ENCODE results near the gene NKX2-3.

Gene NKX2-3

DNA sequence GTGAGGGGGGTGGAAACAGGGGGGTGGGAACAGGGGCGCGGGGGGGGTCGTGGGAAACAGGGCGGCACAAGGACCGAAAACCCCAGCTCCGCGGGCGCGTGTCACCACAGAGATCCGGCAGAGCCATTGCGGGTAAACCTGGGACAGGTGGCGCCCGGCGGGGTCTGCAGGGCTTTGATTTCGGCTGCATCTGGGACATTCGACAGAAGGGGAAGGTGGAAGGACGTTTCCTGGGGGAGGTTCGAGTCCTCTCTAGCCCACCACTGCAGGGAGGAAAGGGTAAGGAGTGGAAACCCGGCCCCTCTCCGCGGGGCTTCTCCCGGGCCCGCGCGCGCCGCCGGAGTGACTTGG lies 7.5 kb downstream of the NKX2-3 start:
- DNase-seq: no peak

DNA sequence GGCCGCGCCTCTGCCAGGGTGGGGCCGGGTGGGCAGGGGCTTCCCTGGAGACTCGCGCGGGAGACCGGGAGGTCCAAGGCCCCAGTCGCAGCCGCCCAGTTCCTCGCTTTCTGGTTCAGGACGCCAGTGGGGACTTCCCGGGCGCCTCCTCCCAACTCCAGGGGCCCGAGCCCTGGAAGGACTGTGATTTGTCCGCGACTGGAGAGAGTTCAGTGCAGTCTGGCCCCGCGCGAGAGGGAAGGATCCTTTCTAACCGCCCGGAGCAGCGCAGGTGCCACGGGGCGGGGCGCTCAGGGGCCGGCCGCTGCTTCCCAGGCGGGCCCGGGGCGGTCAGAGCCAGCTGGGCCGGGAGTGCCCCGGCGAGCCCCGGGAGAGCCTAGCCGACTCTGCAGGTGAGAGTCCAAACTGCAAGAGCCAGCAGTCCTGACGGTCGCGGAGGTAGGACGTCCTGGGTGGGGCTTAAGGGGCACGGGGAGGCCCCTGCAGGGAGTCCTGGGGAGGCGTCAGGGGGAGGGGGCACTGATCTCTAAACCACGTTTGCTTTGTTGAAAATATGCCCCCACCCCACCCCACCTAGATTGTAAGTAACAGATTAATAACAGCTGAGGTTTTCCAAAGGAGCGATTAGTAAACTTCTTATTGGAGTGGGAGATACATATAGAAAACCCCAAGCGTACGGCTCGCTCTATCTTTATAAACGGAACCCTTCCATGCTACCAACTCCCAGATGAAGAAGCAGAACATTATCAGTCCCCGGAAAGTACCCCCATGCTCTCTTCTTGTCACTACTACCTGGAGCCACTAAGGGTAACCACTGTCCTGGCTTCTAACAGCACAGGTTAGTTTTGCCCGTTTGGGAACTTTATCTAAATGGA lies 8.2 kb downstream of the NKX2-3 start:
- DNase-seq: peak; percentile 15

DNA sequence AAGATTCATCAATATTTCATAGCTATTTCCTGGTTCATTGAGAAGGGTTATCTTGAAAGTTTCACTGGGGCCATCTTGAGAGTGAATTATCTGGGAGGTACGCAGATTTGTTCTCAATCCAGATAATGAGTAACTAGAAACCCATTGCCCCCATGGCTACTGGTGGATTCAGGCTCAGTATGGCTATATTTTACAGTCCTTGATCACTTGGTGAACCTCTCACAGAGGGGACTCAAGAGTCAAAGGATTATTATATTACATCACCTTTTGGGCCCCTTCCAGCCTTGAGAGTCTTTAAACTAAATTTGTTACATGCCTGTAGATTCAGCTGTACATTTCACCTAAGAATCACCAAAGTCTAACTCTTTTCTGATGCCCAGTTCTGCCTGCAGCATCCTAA lies 11.6 kb downstream of the NKX2-3 start:
- no peak for DNase-seq

- DNase-seq: peak; percentile 42
Measured at GRCh38 chr10:99548041-99548530, 15.3 kb downstream of the NKX2-3 start.

DNA sequence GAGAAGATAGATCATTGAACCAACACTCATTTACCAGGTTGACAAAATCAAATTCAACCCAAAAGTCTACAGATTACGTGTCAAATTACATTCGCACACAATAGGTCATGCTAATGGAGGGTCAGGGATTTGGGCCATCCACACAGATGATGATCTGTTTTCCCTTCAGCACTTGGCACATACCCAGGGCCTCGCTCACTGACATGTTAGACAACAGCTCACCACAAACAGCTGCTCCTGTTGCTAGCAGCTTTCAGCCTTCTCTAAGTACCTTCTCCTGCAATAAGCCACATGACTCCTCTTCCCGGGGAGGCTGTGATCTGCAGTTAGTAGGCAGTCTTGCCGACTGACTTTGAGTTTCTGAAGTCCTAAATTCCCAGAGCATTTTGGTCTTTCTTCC lies 18.4 kb downstream of the NKX2-3 start:
- DNase-seq: no peak

GRCh38 chr10:99551616-99552015 lies 18.9 kb downstream of the NKX2-3 start:
- peak; percentile 21 for DNase-seq

DNA sequence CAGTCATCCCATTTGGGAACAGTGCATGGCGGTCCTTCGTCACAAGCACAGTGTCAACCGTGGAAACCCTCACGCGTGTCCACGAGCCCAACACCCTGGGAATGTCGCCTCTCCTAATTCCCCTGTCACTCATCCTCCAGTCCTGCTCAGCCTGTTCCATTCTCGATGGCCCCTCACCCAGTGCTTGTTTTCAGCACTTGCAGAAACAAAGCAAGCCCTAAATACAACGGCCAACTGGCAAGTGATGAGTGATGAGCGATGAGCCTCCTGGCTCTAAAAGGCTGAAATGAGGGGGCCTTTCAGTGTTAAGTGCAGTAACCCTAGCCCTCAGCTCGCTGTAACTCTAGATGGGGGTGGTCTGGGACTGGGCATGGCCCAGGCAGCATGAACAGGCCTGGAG lies 22.6 kb downstream of the NKX2-3 start:
- no peak for DNase-seq

- DNase-seq: no peak
Measured at GRCh38 chr10:99555825-99556523, 23.2 kb downstream of the NKX2-3 start.

- DNase-seq: no peak
Measured at GRCh38 chr10:99557044-99557443, 24.3 kb downstream of the NKX2-3 start.

GRCh38 chr10:99558708-99559107 lies 26.0 kb downstream of the NKX2-3 start:
- DNase-seq: no peak

GRCh38 chr10:99560277-99561126 lies 27.8 kb downstream of the NKX2-3 start:
- peak; percentile 82 for DNase-seq

GRCh38 chr10:99562631-99563030 lies 29.9 kb downstream of the NKX2-3 start:
- DNase-seq: no peak

DNA sequence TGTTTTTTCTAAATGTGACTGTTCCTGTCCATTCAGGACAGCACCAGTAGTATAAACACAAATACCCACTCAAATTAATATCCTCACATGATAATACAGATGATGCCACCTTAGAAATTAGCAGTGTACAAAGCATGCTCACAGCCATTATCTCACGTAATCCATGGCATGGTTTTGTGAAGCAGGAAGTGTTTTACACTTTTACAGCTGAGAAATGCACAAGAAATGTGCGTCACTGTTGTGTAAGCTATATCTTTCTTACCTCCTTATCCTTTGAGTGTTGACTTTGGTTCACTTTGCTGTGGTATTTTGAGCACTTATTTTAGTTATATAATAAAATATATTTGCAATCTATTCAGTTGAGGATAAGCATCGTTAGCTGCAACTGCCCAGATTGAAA lies 31.6 kb downstream of the NKX2-3 start:
- no peak for DNase-seq

DNA sequence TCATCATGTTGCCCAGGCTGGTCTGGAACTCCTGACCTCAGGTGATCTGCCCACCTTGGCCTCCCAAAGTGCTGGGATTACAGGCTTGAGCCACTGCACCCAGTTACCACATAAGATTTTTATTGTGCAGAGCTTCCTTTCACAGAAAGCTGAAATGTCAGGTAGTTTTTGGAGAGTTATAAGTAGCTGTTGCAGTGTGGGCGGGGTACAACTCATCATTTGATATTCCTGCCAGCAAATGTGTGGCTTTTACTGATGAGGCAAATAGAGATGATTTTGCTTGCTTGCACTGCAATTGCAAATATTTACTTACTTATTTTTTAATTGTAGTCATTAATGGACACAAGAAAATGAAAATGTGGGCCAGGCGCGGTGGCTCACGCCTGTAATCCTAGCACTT lies 32.4 kb downstream of the NKX2-3 start:
- DNase-seq: no peak

DNA sequence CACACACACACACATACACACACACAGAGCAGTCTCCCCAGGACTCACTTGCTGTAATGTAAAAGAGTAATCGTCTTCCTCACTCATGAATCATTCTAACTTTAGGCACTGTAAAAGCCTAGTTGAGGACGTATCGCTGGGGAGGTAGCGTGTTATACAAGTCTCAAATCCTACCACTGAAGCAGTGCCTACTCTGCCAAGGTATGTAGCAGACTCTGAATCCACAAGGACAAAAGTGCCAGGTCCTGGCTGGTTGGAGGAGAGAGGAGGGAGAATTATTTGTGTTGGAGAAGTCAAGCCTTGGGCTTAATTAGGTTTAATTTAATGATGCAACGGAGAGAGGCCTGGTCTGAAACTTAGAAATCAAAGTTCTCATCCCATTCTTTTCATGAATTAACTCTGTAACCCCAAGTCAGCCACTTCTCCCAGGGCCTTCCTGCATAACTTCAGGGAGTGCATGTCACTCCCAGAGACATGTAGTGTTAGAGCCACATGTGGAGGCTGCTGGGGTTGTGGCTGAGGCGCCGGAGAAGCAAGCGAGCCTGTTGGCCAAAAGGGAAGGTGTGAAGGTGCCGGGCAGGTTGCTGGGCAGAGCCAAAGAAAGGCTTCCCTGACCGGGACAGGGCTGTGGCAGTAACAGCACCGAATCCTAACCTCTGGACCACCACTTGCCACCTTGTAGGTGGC lies 36.7 kb downstream of the NKX2-3 start:
- no peak for DNase-seq

DNA sequence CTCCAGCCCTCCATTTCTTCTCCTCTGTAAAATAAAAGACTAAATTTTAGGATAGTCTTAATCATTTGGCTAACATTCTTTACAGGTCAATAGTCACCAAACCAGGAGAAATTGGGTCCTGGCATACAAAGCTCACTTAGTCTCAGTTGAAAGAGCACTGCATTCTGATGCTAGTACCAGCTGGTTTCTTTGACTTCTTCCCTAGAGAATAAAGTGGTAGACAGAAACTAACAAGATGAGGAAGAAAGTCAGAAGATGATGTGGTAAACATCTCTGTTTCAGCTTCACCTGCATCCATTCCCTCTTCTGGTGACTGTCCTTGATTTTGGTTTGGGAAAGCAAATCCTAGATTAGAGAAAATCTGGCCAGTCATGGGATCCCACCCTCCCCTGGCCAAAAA lies 37.2 kb downstream of the NKX2-3 start:
- DNase-seq: no peak

DNA sequence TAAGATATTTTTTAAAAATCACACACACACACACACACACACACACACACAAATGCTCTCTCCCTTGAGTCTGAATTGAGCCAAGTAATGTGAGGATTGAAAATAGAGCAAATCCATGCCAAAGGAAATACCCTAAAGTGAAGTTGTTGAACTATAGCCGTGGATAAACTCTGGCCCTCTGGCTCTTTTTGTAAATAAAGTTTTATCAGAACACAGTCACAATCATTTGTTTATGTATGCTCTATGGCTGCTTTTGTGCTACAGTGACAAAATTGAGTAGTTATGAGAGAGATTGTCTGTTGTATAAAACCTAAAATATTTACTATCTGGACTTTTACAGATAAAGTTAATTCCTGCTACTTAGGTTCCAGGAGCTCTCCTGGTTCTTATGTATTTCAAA lies 39.1 kb downstream of the NKX2-3 start:
- DNase-seq: no peak

DNA sequence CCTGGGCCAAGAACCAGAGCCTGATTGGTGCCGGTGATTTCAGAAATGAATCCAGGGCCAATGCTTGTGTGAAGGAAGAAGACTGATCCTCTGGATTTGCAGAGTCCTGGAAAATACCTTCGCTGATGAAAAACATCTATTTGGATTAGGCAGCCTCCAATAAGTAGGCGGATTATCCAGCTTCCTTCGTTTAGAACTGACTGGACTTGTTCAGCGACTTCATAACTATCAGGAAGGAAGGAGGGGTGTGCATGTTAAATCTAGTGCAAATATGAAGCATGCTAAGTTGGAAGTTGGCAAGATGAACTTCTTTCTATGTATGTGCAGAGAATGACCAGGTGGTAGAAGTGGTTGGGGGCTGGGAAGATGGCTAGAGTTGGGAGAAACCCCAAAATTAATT lies 41.0 kb downstream of the NKX2-3 start:
- no peak for DNase-seq

DNA sequence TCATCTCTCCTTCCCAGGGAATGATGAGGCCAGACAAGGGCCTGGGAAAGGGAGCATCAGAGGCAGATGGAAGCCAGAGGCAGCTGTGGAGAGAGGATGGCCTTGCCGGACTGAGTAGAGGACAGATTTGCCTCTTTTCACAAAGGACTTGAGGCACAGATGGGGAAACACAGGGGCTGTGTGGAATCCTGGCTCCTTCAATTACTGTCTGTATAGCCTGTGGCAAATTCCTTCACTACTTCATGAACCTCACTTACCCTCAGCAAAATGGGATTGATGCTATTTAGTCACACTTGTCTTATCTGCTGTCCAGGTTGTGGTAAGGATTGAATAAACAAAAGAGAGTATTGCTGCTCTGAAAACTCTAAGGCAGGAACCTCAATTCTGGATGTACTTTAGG lies 47.2 kb downstream of the NKX2-3 start:
- no peak for DNase-seq

GRCh38 chr10:99582255-99582770 lies 49.6 kb downstream of the NKX2-3 start:
- no peak for DNase-seq

- DNase-seq: no peak
Measured at GRCh38 chr10:99583687-99584086, 50.9 kb downstream of the NKX2-3 start.
